HCT116 (cell line): ENCODE results near the gene EPHB2. TPM values are rescaled to one million over a fixed set of nuclear protein-coding genes. Genes with fewer than 3 reads are reported as not detected.
A peak's percentile ranks its signal among the peaks of the same experiment; 100 is the strongest.

ENCODE experiments used
- ATAC-seq: fragments of 200-7000 bp; cut with Tn5 transposase; 2 replicates; pipeline ENCODE4 v1.9.1; 2020; ENCODE audit warnings: mild to moderate bottlenecking, moderate library complexity
- BruUV-seq: library from RNA; stranded (reverse); fragments of 400-500 nt; replicated peaks from 2 replicates; lab custom pipeline; 2021; lab: Mats Ljungman, UMichigan
- CTCF ChIA-PET: fragments of 300-600 bp; sonication (Branson Sonifier 250); formaldehyde crosslinking; loops from one replicate; lab custom pipeline; 2021; ENCODE audit warnings: antibody characterized with exemption; lab: Charles Lee
- POLR2A ChIA-PET: fragments of 300-600, 350-600 bp; sonication (Branson Sonifier 250); formaldehyde crosslinking; loops from one replicate; lab custom pipeline; 2021; ENCODE audit warnings: antibody characterized with exemption; lab: Charles Lee
- RAD21 ChIA-PET, 2 experiments: fragments of 300-600 bp; sonication (Branson Sonifier 250); formaldehyde crosslinking; loops; one replicate each; lab custom pipeline; 2023; ENCODE audit warnings: low total read pairs in 2 of 2; ENCODE audit not compliant: uncharacterized antibody in 2 of 2, unreplicated experiment in 2 of 2, low non-redundant PET in 1 of 2; lab: Charles Lee
- DNase-seq: peaks from one replicate; pipeline ENCODE4 v3.0.0-alpha.2; 2010; ENCODE audit warnings: low read depth, low spot score
- H2AFZ ChIP-seq: fragments of 200-600 bp; shearing (Covaris generic), sonication (generic); 2 replicates; pipeline ENCODE4 v1.6.1; 2017; ENCODE audit warnings: low read depth, mixed run types, mixed read lengths, antibody characterized with exemption, low read length; ENCODE audit not compliant: poor library complexity, severe bottlenecking
- H3K27ac ChIP-seq: 2 replicates; pipeline ENCODE4 v1.5.1; 2012; ENCODE audit warnings: low read depth, low read length
- H3K27me3 ChIP-seq: fragments of 200-600 bp; sonication (generic); 2 replicates; pipeline ENCODE4 v1.6.1; 2016; ENCODE audit warnings: mixed run types, low read length, mixed read lengths; ENCODE audit not compliant: insufficient read depth
- H3K36me3 ChIP-seq, 2 experiments: fragments of 200-500 bp in 1 of 2; fragments of 200-600 bp in 1 of 2; sonication (Bioruptor generic) in 1 of 2; sonication (generic) in 1 of 2; 2 replicates each; pipeline versions ENCODE4 v1.5.1 to v1.6.1; 2014 to 2016; ENCODE audit warnings: low read length in 2 of 2, inconsistent platforms in 1 of 2, mixed read lengths in 1 of 2, mixed run types in 1 of 2; ENCODE audit not compliant: insufficient read depth in 2 of 2, control insufficient read depth in 1 of 2
- H3K4me1 ChIP-seq, 2 experiments: fragments of 200-600 bp in 1 of 2; sonication (generic) in 1 of 2; 2 replicates each; pipeline versions ENCODE4 v1.5.1 to v1.6.1; 2012 to 2017; ENCODE audit warnings: low read length in 2 of 2, inconsistent platforms in 1 of 2, mild to moderate bottlenecking in 1 of 2, mixed read lengths in 1 of 2, mixed run types in 1 of 2, moderate library complexity in 1 of 2; ENCODE audit not compliant: insufficient read depth in 2 of 2, control insufficient read depth in 1 of 2
- H3K4me2 ChIP-seq: fragments of 200-600 bp; sonication (generic); 2 replicates; pipeline ENCODE4 v1.6.1; 2017; ENCODE audit warnings: mixed run types, low read length, mixed read lengths
- H3K4me3 ChIP-seq, 2 experiments: fragments of 200-600 bp in 1 of 2; sonication (generic) in 1 of 2; replicated peaks in 1 of 2; 2 replicates each; pipeline ENCODE4 v1.5.1; 2011 to 2016; ENCODE audit warnings: low read length in 2 of 2, control low read depth in 1 of 2, low read depth in 1 of 2, mild to moderate bottlenecking in 1 of 2, mixed read lengths in 1 of 2, mixed run types in 1 of 2
- H3K79me2 ChIP-seq: fragments of 200-600 bp; sonication (generic); 2 replicates; pipeline ENCODE4 v1.6.1; 2017; ENCODE audit warnings: mild to moderate bottlenecking, mixed run types, low read length, moderate library complexity, mixed read lengths; ENCODE audit not compliant: insufficient read depth
- H3K9ac ChIP-seq: fragments of 200-600 bp; sonication (generic); 2 replicates; pipeline ENCODE4 v1.6.1; 2016; ENCODE audit warnings: low read length, mixed read lengths
- H3K9me2 ChIP-seq: fragments of 200-600 bp; sonication (generic), shearing (Covaris generic); 2 replicates; pipeline ENCODE4 v1.6.1; 2017; ENCODE audit warnings: mixed run types, mild to moderate bottlenecking, moderate library complexity; ENCODE audit not compliant: insufficient read depth
- H3K9me3 ChIP-seq, 2 experiments: fragments of 200-500 bp in 1 of 2; fragments of 200-600 bp in 1 of 2; sonication (Bioruptor generic) in 1 of 2; sonication (generic) in 1 of 2; 2 replicates each; pipeline ENCODE4 v1.6.1; 2014 to 2017; ENCODE audit warnings: low read length in 2 of 2, mixed read lengths in 2 of 2, inconsistent platforms in 1 of 2, low read depth in 1 of 2, mild to moderate bottlenecking in 1 of 2, mixed run types in 1 of 2, moderate library complexity in 1 of 2; ENCODE audit not compliant: control insufficient read depth in 1 of 2, insufficient read depth in 1 of 2
- H4K20me1 ChIP-seq: fragments of 200-600 bp; sonication (generic), shearing (Covaris generic); 2 replicates; pipeline ENCODE4 v1.6.1; 2017; ENCODE audit warnings: mixed run types, mild to moderate bottlenecking, moderate library complexity; ENCODE audit not compliant: insufficient read depth
- CEBPB ChIP-seq: IDR thresholded peaks from 2 replicates; pipeline ENCODE4 v1.6.1; 2012; ENCODE audit warnings: low read depth
- EGR1 ChIP-seq: IDR thresholded peaks from 2 replicates; pipeline ENCODE4 v1.6.1; 2012; ENCODE audit warnings: low read depth
- EZH2 ChIP-seq: fragments of 200-600 bp; sonication (generic); IDR thresholded peaks from 2 replicates; pipeline ENCODE4 v1.6.1; 2017; ENCODE audit warnings: antibody characterized with exemption, mixed run types
- EZH2phosphoT487 ChIP-seq: fragments of 200-600 bp; IDR thresholded peaks from 2 replicates; pipeline ENCODE4 v1.6.1; 2018; ENCODE audit warnings: antibody characterized with exemption, borderline replicate concordance
- FOSL1 ChIP-seq: IDR thresholded peaks from 2 replicates; pipeline ENCODE4 v1.6.1; 2012; ENCODE audit warnings: low read depth
- POLR2AphosphoS5 ChIP-seq: IDR thresholded peaks from 2 replicates; pipeline ENCODE4 v1.6.1; 2011; ENCODE audit warnings: mild to moderate bottlenecking, low read depth, low read length, moderate library complexity
- RAD21 ChIP-seq: IDR thresholded peaks from 2 replicates; pipeline ENCODE4 v1.6.1; 2012; ENCODE audit warnings: low read depth, mild to moderate bottlenecking
- SIN3A ChIP-seq: IDR thresholded peaks from 2 replicates; pipeline ENCODE4 v1.6.1; 2012; ENCODE audit warnings: low read depth
- SRF ChIP-seq: IDR thresholded peaks from 2 replicates; pipeline ENCODE4 v1.6.1; 2012; ENCODE audit warnings: low read depth
- TCF7L2 ChIP-seq: IDR thresholded peaks from 2 replicates; pipeline ENCODE4 v1.7.0; 2011; ENCODE audit warnings: borderline replicate concordance, inconsistent platforms; ENCODE audit not compliant: insufficient read depth, insufficient read length; ENCODE audit errors: extremely low read depth
- YY1 ChIP-seq: IDR thresholded peaks from 2 replicates; pipeline ENCODE4 v1.6.1; 2011; ENCODE audit warnings: low read length, low read depth, moderate library complexity, mild to moderate bottlenecking; ENCODE audit not compliant: insufficient replicate concordance; ENCODE audit errors: extremely low read depth
- ZNF274 ChIP-seq: fragments of 200-500 bp; sonication (Bioruptor generic); IDR thresholded peaks from 2 replicates; pipeline ENCODE4 v1.6.1; 2014; ENCODE audit warnings: mild to moderate bottlenecking, low read depth, low read length, inconsistent platforms
- intact Hi-C: fragments of 100-400 bp; cut with micrococcal nuclease; formaldehyde crosslinking; loops from 2 replicates; pipeline ENCODE4 v1.10.0; 2022
- total RNA-seq: library from RNA; stranded (reverse); gene quantifications from one replicate; pipeline ENCODE4 v1.2.1, GENCODE V29; 2021; ENCODE audit not compliant: unreplicated experiment
- TF ChIP-seq, protein P1 (sequence below): IDR thresholded peaks from 2 replicates; pipeline ENCODE4 v1.6.1; 2012
- TF ChIP-seq, protein P2 (sequence below): IDR thresholded peaks from 2 replicates; pipeline ENCODE4 v1.6.1; 2012; ENCODE audit warnings: low read depth
- TF ChIP-seq, protein P3 (sequence below): IDR thresholded peaks from 2 replicates; pipeline ENCODE4 v1.6.1; 2012
- TF ChIP-seq, protein P4 (sequence below), 3 experiments: fragments of 200-600 bp in 1 of 3; sonication (generic) in 1 of 3; IDR thresholded peaks in 2 of 3; conservative IDR thresholded peaks in 1 of 3; 2 replicates each; pipeline ENCODE4 v1.5.1; 2012 to 2017; ENCODE audit warnings: low read depth in 2 of 3, low read length in 2 of 3, antibody characterized with exemption in 1 of 3, borderline replicate concordance in 1 of 3, control low read depth in 1 of 3, mild to moderate bottlenecking in 1 of 3, mixed read lengths in 1 of 3, mixed run types in 1 of 3, moderate library complexity in 1 of 3; ENCODE audit not compliant: insufficient read depth in 1 of 3

Gene EPHB2
- total RNA-seq, 1 experiment from 2014 or later: 19.5 TPM

DNA sequence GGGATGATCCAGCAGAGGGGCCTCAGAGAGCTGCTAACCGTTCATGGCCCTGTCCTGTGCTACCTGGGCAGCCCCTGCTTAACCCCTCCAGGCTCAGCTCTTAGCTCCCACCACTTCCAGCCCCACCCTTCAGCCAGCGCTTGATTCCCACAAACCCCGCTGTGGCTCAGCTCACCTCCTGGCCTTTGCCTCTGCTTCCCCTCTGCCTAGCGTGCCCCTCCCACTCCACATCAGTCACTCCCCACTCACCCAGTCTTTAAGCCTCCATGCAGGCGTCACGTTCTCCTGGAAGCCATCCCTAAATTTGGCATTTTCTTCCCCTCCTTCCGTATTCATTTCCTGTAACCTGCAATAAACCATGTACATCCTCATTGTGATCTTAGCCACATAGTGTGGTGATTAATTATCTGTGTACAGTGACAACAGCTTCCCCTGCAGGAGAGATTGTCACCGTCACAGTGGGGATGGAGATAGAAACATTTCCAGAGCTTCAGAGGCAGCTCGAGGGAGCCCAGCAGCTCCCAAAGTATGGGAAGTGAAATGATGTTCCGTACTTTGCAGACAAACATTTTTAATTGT lies 65.5 kb downstream of the EPHB2 start:
- H3K27me3 ChIP-seq: no peaks in the 10 kb centered on the region
- H3K4me3 ChIP-seq: no peak overlapping the region
- no peaks in the 10 kb centered on the region for H4K20me1 ChIP-seq
- RAD21 ChIA-PET: no interaction called here
- no peak for TF ChIP-seq CEBPB
- no peak for TF ChIP-seq EZH2phosphoT487
- TF ChIP-seq FOSL1: no peak
- TF ChIP-seq, protein P1, sequence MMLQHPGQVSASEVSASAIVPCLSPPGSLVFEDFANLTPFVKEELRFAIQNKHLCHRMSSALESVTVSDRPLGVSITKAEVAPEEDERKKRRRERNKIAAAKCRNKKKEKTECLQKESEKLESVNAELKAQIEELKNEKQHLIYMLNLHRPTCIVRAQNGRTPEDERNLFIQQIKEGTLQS: no peak
- TF ChIP-seq, protein P2, sequence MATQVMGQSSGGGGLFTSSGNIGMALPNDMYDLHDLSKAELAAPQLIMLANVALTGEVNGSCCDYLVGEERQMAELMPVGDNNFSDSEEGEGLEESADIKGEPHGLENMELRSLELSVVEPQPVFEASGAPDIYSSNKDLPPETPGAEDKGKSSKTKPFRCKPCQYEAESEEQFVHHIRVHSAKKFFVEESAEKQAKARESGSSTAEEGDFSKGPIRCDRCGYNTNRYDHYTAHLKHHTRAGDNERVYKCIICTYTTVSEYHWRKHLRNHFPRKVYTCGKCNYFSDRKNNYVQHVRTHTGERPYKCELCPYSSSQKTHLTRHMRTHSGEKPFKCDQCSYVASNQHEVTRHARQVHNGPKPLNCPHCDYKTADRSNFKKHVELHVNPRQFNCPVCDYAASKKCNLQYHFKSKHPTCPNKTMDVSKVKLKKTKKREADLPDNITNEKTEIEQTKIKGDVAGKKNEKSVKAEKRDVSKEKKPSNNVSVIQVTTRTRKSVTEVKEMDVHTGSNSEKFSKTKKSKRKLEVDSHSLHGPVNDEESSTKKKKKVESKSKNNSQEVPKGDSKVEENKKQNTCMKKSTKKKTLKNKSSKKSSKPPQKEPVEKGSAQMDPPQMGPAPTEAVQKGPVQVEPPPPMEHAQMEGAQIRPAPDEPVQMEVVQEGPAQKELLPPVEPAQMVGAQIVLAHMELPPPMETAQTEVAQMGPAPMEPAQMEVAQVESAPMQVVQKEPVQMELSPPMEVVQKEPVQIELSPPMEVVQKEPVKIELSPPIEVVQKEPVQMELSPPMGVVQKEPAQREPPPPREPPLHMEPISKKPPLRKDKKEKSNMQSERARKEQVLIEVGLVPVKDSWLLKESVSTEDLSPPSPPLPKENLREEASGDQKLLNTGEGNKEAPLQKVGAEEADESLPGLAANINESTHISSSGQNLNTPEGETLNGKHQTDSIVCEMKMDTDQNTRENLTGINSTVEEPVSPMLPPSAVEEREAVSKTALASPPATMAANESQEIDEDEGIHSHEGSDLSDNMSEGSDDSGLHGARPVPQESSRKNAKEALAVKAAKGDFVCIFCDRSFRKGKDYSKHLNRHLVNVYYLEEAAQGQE: no peak
- TF ChIP-seq EGR1: no peak
- TF ChIP-seq, protein P3, sequence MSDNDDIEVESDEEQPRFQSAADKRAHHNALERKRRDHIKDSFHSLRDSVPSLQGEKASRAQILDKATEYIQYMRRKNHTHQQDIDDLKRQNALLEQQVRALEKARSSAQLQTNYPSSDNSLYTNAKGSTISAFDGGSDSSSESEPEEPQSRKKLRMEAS: no peak
- no peak for TF ChIP-seq YY1
- no peak for TF ChIP-seq ZNF274
- TF ChIP-seq, protein P4, sequence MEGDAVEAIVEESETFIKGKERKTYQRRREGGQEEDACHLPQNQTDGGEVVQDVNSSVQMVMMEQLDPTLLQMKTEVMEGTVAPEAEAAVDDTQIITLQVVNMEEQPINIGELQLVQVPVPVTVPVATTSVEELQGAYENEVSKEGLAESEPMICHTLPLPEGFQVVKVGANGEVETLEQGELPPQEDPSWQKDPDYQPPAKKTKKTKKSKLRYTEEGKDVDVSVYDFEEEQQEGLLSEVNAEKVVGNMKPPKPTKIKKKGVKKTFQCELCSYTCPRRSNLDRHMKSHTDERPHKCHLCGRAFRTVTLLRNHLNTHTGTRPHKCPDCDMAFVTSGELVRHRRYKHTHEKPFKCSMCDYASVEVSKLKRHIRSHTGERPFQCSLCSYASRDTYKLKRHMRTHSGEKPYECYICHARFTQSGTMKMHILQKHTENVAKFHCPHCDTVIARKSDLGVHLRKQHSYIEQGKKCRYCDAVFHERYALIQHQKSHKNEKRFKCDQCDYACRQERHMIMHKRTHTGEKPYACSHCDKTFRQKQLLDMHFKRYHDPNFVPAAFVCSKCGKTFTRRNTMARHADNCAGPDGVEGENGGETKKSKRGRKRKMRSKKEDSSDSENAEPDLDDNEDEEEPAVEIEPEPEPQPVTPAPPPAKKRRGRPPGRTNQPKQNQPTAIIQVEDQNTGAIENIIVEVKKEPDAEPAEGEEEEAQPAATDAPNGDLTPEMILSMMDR (IDR thresholded peaks at IDR 0.05 in 2 of 3, conservative IDR thresholded peaks at IDR 0.05 in 1 of 3; ENCODE audit: borderline replicate concordance in 1 of 3, insufficient read depth in 1 of 3, low read depth in 2 of 3, low read length in 2 of 3): peak in 1 of 3 experiments; percentile 15; a peak in 1 of 6 replicates
- peak; percentile 35 for TF ChIP-seq RAD21
- no peak for TF ChIP-seq POLR2AphosphoS5
- TF ChIP-seq SRF: no peak
- no peak for TF ChIP-seq EZH2
- no peak for TF ChIP-seq SIN3A
- TF ChIP-seq TCF7L2: no peak
- DNase-seq (no peak), ATAC-seq (no peak)
- H3K79me2 ChIP-seq: no peaks in the 10 kb centered on the region
- peaks cover 0 to 14% of the 10 kb centered on the region in 2 experiments; a peak in 2 of 4 replicates for H3K4me1 ChIP-seq
- H3K9me2 ChIP-seq: no peaks in the 10 kb centered on the region
- no peaks in the 10 kb centered on the region for H3K36me3 ChIP-seq
- no peak overlapping the region for H3K4me2 ChIP-seq
- POLR2A ChIA-PET: no interaction called here
- H3K9ac ChIP-seq: no peak overlapping the region
- CTCF ChIA-PET: no interaction called here
- H3K9me3 ChIP-seq: no peaks in the 10 kb centered on the region
- BruUV-seq: no TSS peak
- no peak overlapping the region for H2AFZ ChIP-seq
- no peak overlapping the region for H3K27ac ChIP-seq
- intact Hi-C loops: no loop called here
